Uterus (tissue), 2 donors: ENCODE data around the gene TNS2.

Experiments
- POLR2A ChIP-seq, 2 donors: fragments of 450-650 bp; IDR thresholded peaks; one replicate each; pipeline ENCODE4 v1.6.1; 2016; ENCODE audit warnings: antibody characterized with exemption in 2 of 2, mild to moderate bottlenecking in 1 of 2, moderate library complexity in 1 of 2
- TF ChIP-seq, protein P1 (sequence below), 4 experiments: fragments of 200-600 bp in 2 of 4; fragments of 450-650 bp in 2 of 4; sonication (generic) in 2 of 4; IDR thresholded peaks; one replicate each; pipeline ENCODE4 v1.5.1; 2016 to 2019; ENCODE audit warnings: antibody characterized with exemption in 4 of 4, mild to moderate bottlenecking in 2 of 4, moderate library complexity in 1 of 4

DNA sequence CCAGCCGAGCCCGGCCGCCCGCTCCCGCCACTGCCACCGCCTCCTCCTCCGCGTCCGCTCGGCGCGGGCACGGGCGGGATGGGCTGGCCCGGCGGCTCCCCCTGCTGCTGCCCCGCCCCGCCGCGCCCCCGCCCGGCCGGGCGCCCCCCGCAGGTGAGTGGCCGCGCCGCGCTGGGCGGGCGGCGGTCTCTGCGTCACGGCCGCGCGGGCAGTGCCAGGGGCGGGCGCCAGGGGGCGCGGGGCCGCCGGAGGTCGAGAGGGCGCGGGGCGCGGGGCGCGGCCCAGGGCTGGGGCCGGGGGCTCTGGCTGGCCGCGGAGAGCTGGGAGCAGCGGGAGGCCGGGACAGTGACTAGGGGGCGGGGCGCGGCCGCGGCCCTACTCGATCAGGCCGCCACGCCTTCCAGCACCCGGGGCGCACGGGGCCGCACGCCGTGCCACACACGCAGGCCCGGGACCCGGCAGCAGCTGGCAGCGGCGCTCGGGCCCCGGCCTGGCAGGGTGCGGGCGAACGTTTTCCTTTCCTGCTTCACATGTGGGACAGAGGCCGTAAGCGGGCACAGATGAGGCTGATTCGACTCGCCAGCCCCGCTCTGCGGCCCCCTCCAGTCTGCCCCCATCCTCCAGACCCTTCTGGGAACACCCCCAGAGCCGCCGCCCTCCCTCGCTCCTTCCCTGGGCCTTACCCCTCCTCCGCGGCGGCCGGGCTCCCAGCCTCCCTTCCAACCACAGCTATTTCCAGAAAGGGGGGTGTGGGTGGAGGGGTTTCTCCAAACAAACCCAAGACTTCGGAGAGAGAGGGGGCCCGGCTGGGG, 2.4 kb upstream of the TNS2 start:
- peak; percentile 62 for TF ChIP-seq POLR2A (IDR thresholded peaks at IDR 0.05)
- TF ChIP-seq, protein P1, sequence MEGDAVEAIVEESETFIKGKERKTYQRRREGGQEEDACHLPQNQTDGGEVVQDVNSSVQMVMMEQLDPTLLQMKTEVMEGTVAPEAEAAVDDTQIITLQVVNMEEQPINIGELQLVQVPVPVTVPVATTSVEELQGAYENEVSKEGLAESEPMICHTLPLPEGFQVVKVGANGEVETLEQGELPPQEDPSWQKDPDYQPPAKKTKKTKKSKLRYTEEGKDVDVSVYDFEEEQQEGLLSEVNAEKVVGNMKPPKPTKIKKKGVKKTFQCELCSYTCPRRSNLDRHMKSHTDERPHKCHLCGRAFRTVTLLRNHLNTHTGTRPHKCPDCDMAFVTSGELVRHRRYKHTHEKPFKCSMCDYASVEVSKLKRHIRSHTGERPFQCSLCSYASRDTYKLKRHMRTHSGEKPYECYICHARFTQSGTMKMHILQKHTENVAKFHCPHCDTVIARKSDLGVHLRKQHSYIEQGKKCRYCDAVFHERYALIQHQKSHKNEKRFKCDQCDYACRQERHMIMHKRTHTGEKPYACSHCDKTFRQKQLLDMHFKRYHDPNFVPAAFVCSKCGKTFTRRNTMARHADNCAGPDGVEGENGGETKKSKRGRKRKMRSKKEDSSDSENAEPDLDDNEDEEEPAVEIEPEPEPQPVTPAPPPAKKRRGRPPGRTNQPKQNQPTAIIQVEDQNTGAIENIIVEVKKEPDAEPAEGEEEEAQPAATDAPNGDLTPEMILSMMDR (IDR thresholded peaks at IDR 0.05), result peak in 3 of 4 experiments; percentile 27 to 53 (median 51)
